Measurements from ENCODE around the gene CLDN19.

GRCh38 chr1:42732126-42732680 is 7.8 kb downstream of the CLDN19 start:
- TF ChIP-seq, protein P1, sequence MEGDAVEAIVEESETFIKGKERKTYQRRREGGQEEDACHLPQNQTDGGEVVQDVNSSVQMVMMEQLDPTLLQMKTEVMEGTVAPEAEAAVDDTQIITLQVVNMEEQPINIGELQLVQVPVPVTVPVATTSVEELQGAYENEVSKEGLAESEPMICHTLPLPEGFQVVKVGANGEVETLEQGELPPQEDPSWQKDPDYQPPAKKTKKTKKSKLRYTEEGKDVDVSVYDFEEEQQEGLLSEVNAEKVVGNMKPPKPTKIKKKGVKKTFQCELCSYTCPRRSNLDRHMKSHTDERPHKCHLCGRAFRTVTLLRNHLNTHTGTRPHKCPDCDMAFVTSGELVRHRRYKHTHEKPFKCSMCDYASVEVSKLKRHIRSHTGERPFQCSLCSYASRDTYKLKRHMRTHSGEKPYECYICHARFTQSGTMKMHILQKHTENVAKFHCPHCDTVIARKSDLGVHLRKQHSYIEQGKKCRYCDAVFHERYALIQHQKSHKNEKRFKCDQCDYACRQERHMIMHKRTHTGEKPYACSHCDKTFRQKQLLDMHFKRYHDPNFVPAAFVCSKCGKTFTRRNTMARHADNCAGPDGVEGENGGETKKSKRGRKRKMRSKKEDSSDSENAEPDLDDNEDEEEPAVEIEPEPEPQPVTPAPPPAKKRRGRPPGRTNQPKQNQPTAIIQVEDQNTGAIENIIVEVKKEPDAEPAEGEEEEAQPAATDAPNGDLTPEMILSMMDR (IDR thresholded peaks at IDR 0.05): no peak
- no peak for TF ChIP-seq POLR2A (IDR thresholded peaks at IDR 0.05)
